Aorta (tissue), 5 donors: ENCODE measurements around the gene NCAN. TPM values are rescaled to one million over a fixed set of nuclear protein-coding genes. Genes with fewer than 3 reads are reported as not detected.
"Not testable (repeated sequence)": the region's sequence is repeated elsewhere in the genome, so short reads cannot be mapped to it uniquely, and the experiment has no call there.

Source experiments
- ATAC-seq: fragments of 200-7000 bp; cut with Tn5 transposase; one replicate; pipeline ENCODE4 v1.9.1; 2022; ENCODE audit warnings: moderate library complexity; ENCODE audit not compliant: low FRiP score
- DNase-seq, 2 donors: peaks; one replicate each; pipeline ENCODE4 v3.0.0-alpha.2; 2020
- H3K27ac ChIP-seq, 2 donors: one replicate each; pipeline ENCODE4 v1.5.1; 2013; ENCODE audit warnings: low read length in 2 of 2, mild to moderate bottlenecking in 2 of 2, moderate library complexity in 2 of 2, control low read depth in 1 of 2, inconsistent platforms in 1 of 2, low read depth in 1 of 2
- H3K27me3 ChIP-seq, 2 donors: one replicate each; pipeline ENCODE4 v1.6.1; 2013; ENCODE audit warnings: control low read depth in 1 of 2, low read length in 1 of 2, mild to moderate bottlenecking in 1 of 2, moderate library complexity in 1 of 2; ENCODE audit not compliant: insufficient read depth in 2 of 2, control insufficient read depth in 1 of 2
- H3K36me3 ChIP-seq, 2 donors: one replicate each; pipeline ENCODE4 v1.6.1; 2013; ENCODE audit warnings: control low read depth in 1 of 2, low read length in 1 of 2, mild to moderate bottlenecking in 1 of 2; ENCODE audit not compliant: insufficient read depth in 2 of 2, control insufficient read depth in 1 of 2
- H3K4me1 ChIP-seq, 2 donors: one replicate each; pipeline ENCODE4 v1.6.1; 2013; ENCODE audit warnings: low read length in 2 of 2, control low read depth in 1 of 2, mild to moderate bottlenecking in 1 of 2, moderate library complexity in 1 of 2; ENCODE audit not compliant: insufficient read depth in 2 of 2, control insufficient read depth in 1 of 2
- H3K4me3 ChIP-seq, 2 donors: one replicate each; pipeline ENCODE4 v1.5.1; 2013; ENCODE audit warnings: low read length in 2 of 2, control low read depth in 1 of 2, mild to moderate bottlenecking in 1 of 2
- H3K9me3 ChIP-seq: one replicate; pipeline ENCODE4 v1.6.1; 2013; ENCODE audit warnings: mild to moderate bottlenecking, low read length; ENCODE audit not compliant: control insufficient read depth
- WGBS, 2 donors: extraction: QIAGEN DNeasy Blood & Tissue Kit; methylation state at CpG; one replicate each; pipeline ENCODE4 v1.1.7; 2013; 5-methylcytosine and 5-hydroxymethylcytosine counted together
- intact Hi-C, 2 donors: fragments of 100-400 bp; cut with DNase I; formaldehyde crosslinking; loops; one replicate each; pipeline versions ENCODE4 v1.14.2 to v1.15.0; 2022
- polyA plus RNA-seq, 2 donors: library from polyadenylated mRNA; stranded (reverse); fragments of 200-250 nt; gene quantifications; one replicate each; pipeline ENCODE4 v1.2.3, GENCODE V29; 2013
- total RNA-seq, 2 donors: library from RNA; stranded (reverse); fragmentation: NEBNext Ultra II Directional; extraction: Animal tissue kit (Norgen Biotek cat#: 25700); gene quantifications; one replicate each; pipeline ENCODE4 v1.2.1, GENCODE V29; 2021
- donor health status: healthy with polysubstance abuse.
- donor health status: Bipolar disorder and iron deficiency.
- donor health status: DM: no; HTN: no; CAD: no.
- donor health status: DM: no; HTN: no; CAD: no.
- donor health status: DM: yes; HTN: yes; CAD: no.

The NCAN gene
- total and polyA plus RNA-seq, 4 donors = not detected

- peak; percentile 30 for ATAC-seq
- 61 to 76% methylated on average over 8 of the region's 8 CpGs for WGBS, 2 donors
- intact Hi-C loops = no loop called here
These were observed 39.8 kb upstream of the NCAN start for GRCh38 chr19:19171821-19172532.

GRCh38 chr19:19173243-19173642 lies 38.5 kb upstream of the NCAN start:
- H3K27me3 ChIP-seq, H3K4me3 ChIP-seq, H3K36me3 ChIP-seq, H3K9me3 ChIP-seq, DNase-seq, H3K4me1 ChIP-seq, ATAC-seq, intact Hi-C loops, H3K27ac ChIP-seq: not testable (repeated sequence)
- 89 to 91% methylated on average over 5 of the region's 5 CpGs for WGBS, 2 donors

More at GRCh38 chr19:19171821-19172532, 39.8 kb upstream of the NCAN start:
- Histone ChIP-seq H3K4me3 (no peak overlapping the region), H3K27ac (no peak overlapping the region), H3K4me1 (no peaks in the 10 kb centered on the region), H3K9me3 (no peaks in the 10 kb centered on the region), H3K27me3 (no peaks in the 10 kb centered on the region), H3K36me3 (no peaks in the 10 kb centered on the region)
- DNase-seq = no peak

- no peak overlapping the region for H3K4me3 ChIP-seq
- ATAC-seq (no peak), DNase-seq (no peak)
- H3K36me3 ChIP-seq = peaks cover 2 to 3% of the 10 kb centered on the region in 2 donors
- no peaks in the 10 kb centered on the region for H3K4me1 ChIP-seq
- H3K27me3 ChIP-seq = no peaks in the 10 kb centered on the region
- H3K9me3 ChIP-seq = no peaks in the 10 kb centered on the region
- no peak overlapping the region for H3K27ac ChIP-seq
- 85 to 89% methylated on average over 8 of the region's 8 CpGs for whole genome bisulfite sequencing, 2 donors
- intact Hi-C loops = loop anchor here in 1 of 2 donors (5.0 kb wide), 1 partner anchor 120 kb away; no protein-coding TSS in a partner anchor
These were observed 34.8 kb upstream of the NCAN start for GRCh38 chr19:19176950-19177349.

GRCh38 chr19:19179548-19180441 lies 32.0 kb upstream of the NCAN start:
- peaks cover 3 to 5% of the 10 kb centered on the region in 2 donors for H3K36me3 ChIP-seq
- DNase-seq (no peak), ATAC-seq (no peak)
- H3K4me3 ChIP-seq = no peak overlapping the region
- WGBS, 2 donors = 87 to 89% methylated on average over 17 of the region's 17 CpGs
- H3K27me3 ChIP-seq = no peaks in the 10 kb centered on the region
- no peaks in the 10 kb centered on the region for H3K4me1 ChIP-seq
- no peaks in the 10 kb centered on the region for H3K9me3 ChIP-seq
- H3K27ac ChIP-seq = no peak overlapping the region
- intact Hi-C loops = loop anchor here in 1 of 2 donors (5.0 kb wide), 1 partner anchor 122 kb away; no protein-coding TSS in a partner anchor

- ATAC-seq (peak; percentile 53), DNase-seq (no peak)
- no peaks in the 10 kb centered on the region for H3K9me3 ChIP-seq
- no peaks in the 10 kb centered on the region for H3K27me3 ChIP-seq
- whole genome bisulfite sequencing, 2 donors = 61 to 87% methylated on average over 9 of the region's 9 CpGs
- no peaks in the 10 kb centered on the region for H3K4me1 ChIP-seq
- H3K36me3 ChIP-seq = peaks cover 3 to 5% of the 10 kb centered on the region in 2 donors
- intact Hi-C loops = no loop called here
- no peak overlapping the region for H3K4me3 ChIP-seq
- H3K27ac ChIP-seq = no peak overlapping the region
These were observed 30.2 kb upstream of the NCAN start for GRCh38 chr19:19181488-19181998.

GRCh38 chr19:19185853-19186740 lies 25.7 kb upstream of the NCAN start:
- Histone ChIP-seq H3K27me3 (no peaks in the 10 kb centered on the region), H3K4me3 (no peak overlapping the region), H3K36me3 (peaks cover 3 to 5% of the 10 kb centered on the region in 2 donors), H3K9me3 (no peaks in the 10 kb centered on the region), H3K27ac (no peak overlapping the region), H3K4me1 (no peaks in the 10 kb centered on the region)
- WGBS, 2 donors = 54 to 58% methylated on average over 9 of the region's 9 CpGs
- DNase-seq = no peak
- no peak for ATAC-seq
- intact Hi-C loops = no loop called here

- Histone ChIP-seq H3K4me1 (no peaks in the 10 kb centered on the region), H3K27me3 (no peaks in the 10 kb centered on the region), H3K36me3 (peaks cover 0 to 3% of the 10 kb centered on the region in 2 donors), H3K27ac (no peak overlapping the region), H3K9me3 (no peaks in the 10 kb centered on the region), H3K4me3 (no peak overlapping the region)
- DNase-seq (no peak), ATAC-seq (no peak)
- intact Hi-C loops = no loop called here
- 93 to 96% methylated on average over 14 of the region's 14 CpGs for WGBS, 2 donors
These were observed 25.0 kb upstream of the NCAN start for GRCh38 chr19:19186742-19187141.

GRCh38 chr19:19191768-19192077 lies 20.0 kb upstream of the NCAN start:
- Histone ChIP-seq H3K27me3 (no peaks in the 10 kb centered on the region), H3K9me3 (no peaks in the 10 kb centered on the region), H3K4me1 (no peaks in the 10 kb centered on the region), H3K4me3 (peak overlapping the region; percentile 62 to 74), H3K27ac (peak overlapping the region in 1 of 2 donors; percentile 25), H3K36me3 (no peaks in the 10 kb centered on the region)
- WGBS, 2 donors = 0 to 1% methylated on average over 17 of the region's 17 CpGs
- ATAC-seq = no peak
- intact Hi-C loops = loop anchor here in 1 of 2 donors (5.0 kb wide), 1 partner anchor 129 kb away; the partner anchor contains the start of gene SLC25A42
- no peak for DNase-seq
